SHP77 treated with DMSO at 0.1 percent for 48 hours (cell line): ENCODE measurements around the gene NR2F6.
A peak's percentile ranks its signal among the peaks of the same experiment; 100 is the strongest.

Source experiments
- DNase-seq: peaks from one replicate; lab custom pipeline; 2025; lab: John Stamatoyannopoulos, UW

The NR2F6 gene

GRCh38 chr19:17237747-17238706 is 7.7 kb downstream of the NR2F6 start:
- no peak for DNase-seq

GRCh38 chr19:17236811-17237543 is 8.7 kb downstream of the NR2F6 start:
- DNase-seq = no peak

- peak; percentile 28 for DNase-seq
Measured at GRCh38 chr19:17235971-17236777, 9.5 kb downstream of the NR2F6 start.

GRCh38 chr19:17235300-17235970 is 10.3 kb downstream of the NR2F6 start:
- DNase-seq = peak; percentile 27

- DNase-seq = peak; percentile 24
Measured at GRCh38 chr19:17234911-17235299, 10.8 kb downstream of the NR2F6 start.

- no peak for DNase-seq
Measured at GRCh38 chr19:17232258-17232657, 13.5 kb downstream of the NR2F6 start.

DNA sequence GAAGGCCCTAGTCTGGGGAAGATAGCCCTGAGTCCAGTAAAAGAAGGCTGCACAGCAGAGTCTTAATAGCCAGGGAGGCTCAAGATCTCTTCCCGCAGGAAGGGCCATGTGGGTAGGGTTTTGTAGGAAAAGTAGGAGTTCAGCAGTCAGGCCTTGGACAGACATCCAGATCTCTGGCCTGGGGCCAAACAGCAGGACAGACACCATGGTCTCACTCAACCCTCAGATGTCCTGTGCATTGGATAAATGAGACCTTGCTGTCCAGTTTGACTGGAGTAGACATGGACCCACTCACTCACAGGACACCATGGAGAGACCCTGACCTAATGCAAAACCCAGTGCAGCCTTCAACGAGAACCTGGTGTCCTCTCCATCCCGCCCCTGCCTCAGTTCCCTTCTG is 15.8 kb downstream of the NR2F6 start:
- DNase-seq = no peak

GRCh38 chr19:17227798-17228367 is 17.8 kb downstream of the NR2F6 start:
- no peak for DNase-seq

- peak; percentile 92 for DNase-seq
Measured at GRCh38 chr19:17226002-17226933, 19.5 kb downstream of the NR2F6 start, which contains the start of gene OCEL1. TSS of gene OCEL1 (plus strand) at chr19:17226226. CDS start at chr19:17226248, 22 bp downstream.

DNA sequence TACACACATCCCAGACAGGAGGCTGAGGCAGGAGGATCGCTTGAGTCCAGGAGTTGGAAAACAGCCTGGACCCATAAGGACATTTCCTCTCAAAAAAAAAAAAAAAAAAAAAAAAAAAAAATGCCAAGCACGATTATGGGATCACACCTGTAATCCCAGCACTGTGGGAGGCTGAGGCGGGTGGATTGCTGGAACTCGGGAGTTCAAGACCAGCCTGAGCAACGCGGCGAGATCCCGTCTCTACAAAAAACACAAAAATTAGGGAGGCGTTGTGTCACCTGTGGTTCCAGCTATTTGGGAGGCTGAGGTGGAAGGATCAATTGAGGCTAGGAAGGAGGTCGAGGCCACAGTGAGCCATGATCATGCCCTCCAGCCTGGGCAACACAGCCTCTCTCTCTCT is 20.7 kb downstream of the NR2F6 start:
- DNase-seq = no peak

- DNase-seq = no peak
Measured at GRCh38 chr19:17220207-17220758, 25.4 kb downstream of the NR2F6 start.

- no peak for DNase-seq
Measured at GRCh38 chr19:17219286-17219685, 26.4 kb downstream of the NR2F6 start.

- DNase-seq = no peak
Measured at GRCh38 chr19:17216058-17216670, 29.6 kb downstream of the NR2F6 start.

GRCh38 chr19:17215127-17215971 is 30.4 kb downstream of the NR2F6 start, which contains the start of gene USE1:
TSS of gene USE1 (plus strand) at chr19:17215357. CDS start at chr19:17215406, 49 bp downstream.
- DNase-seq = peak; percentile 88

- no peak for DNase-seq
Measured at GRCh38 chr19:17214508-17215126, 31.1 kb downstream of the NR2F6 start.

DNA sequence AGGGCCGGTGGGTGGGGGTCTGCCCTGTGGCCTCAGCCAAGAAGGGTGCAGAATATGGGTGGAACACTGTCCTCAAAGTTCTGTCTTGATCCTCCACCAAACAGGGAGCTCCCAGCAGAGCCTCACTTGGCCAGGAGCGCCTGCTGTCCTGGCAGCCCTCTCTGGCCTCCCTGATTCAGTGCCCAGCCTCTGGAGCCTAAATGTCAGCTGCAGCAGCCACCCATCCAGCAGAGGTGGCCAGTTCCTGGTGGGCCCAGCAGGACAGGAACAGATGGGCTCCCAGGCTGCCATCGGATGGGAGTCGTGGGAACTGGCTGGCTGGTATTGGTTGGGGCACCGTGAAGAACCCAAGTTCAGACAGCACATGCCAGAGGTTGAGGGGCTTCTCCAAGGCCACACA is 32.4 kb downstream of the NR2F6 start:
- DNase-seq = no peak

GRCh38 chr19:17211547-17212446 is 33.9 kb downstream of the NR2F6 start:
- no peak for DNase-seq
